Right lung (tissue), 5 donors: ENCODE data around the gene CPAMD8. TPM values are rescaled to one million over a fixed set of nuclear protein-coding genes. Genes with fewer than 3 reads are reported as not detected.
"Not testable (repeated sequence)": the region's sequence is repeated elsewhere in the genome, so short reads cannot be mapped to it uniquely, and the experiment has no call there.

Experiments used
- DNase-seq, 2 donors: peaks; one replicate each; pipeline ENCODE4 v3.0.0-alpha.2; 2013
- polyA plus RNA-seq, 5 donors: library from polyadenylated mRNA; unstranded; fragments of 120-200 nt; gene quantifications; one replicate each; pipeline versions ENCODE4 v1.2.1 to v1.2.3, GENCODE V29; 2013; ENCODE audit warnings: inconsistent platforms in 1 of 5, low replicate concordance in 1 of 5; ENCODE audit not compliant: insufficient read length in 5 of 5, insufficient read depth in 1 of 5

CPAMD8 gene
- polyA plus RNA-seq, 5 donors = 52.7 to 89.9 (median 62.8) TPM

- no peak for DNase-seq
Measured at GRCh38 chr19:17043744-17044143, 17.1 kb upstream of the CPAMD8 start.

GRCh38 chr19:17041976-17042375 lies 15.4 kb upstream of the CPAMD8 start:
- DNase-seq = peak in 1 of 2 donors; percentile 54

GRCh38 chr19:17037966-17038500 lies 11.4 kb upstream of the CPAMD8 start:
- no peak for DNase-seq

- DNase-seq = no peak
Measured at GRCh38 chr19:17037184-17037583, 10.6 kb upstream of the CPAMD8 start.

- DNase-seq = no peak
Measured at GRCh38 chr19:17036640-17037039, 10.0 kb upstream of the CPAMD8 start.

- DNase-seq = no peak
Measured at GRCh38 chr19:17035842-17036424, 9.3 kb upstream of the CPAMD8 start.

- DNase-seq = no peak
Measured at GRCh38 chr19:17031741-17032140, 5.1 kb upstream of the CPAMD8 start.

GRCh38 chr19:17027535-17027975 lies 945 bp upstream of the CPAMD8 start:
- DNase-seq = no peak

GRCh38 chr19:17025991-17026658 lies 485 bp downstream of the CPAMD8 start:
- DNase-seq = peak; percentile 35

- no peak for DNase-seq
Measured at GRCh38 chr19:17025361-17025760, 1.2 kb downstream of the CPAMD8 start.

- DNase-seq = not testable (repeated sequence)
Measured at GRCh38 chr19:17024941-17025340, 1.7 kb downstream of the CPAMD8 start.

GRCh38 chr19:17023805-17024204 lies 2.8 kb downstream of the CPAMD8 start:
- DNase-seq = no peak

GRCh38 chr19:17022738-17023137 lies 3.9 kb downstream of the CPAMD8 start:
- no peak for DNase-seq

- peak in 1 of 2 donors; percentile 28 for DNase-seq
Measured at GRCh38 chr19:17021793-17022590, 4.6 kb downstream of the CPAMD8 start.

GRCh38 chr19:17021328-17021727 lies 5.3 kb downstream of the CPAMD8 start:
- DNase-seq = no peak

- DNase-seq = no peak
Measured at GRCh38 chr19:17020823-17021222, 5.8 kb downstream of the CPAMD8 start.

GRCh38 chr19:17020385-17020784 lies 6.2 kb downstream of the CPAMD8 start:
- DNase-seq = peak in 1 of 2 donors; percentile 19

- not testable (repeated sequence) for DNase-seq
Measured at GRCh38 chr19:17014212-17014861, 12.3 kb downstream of the CPAMD8 start.

- no peak for DNase-seq
Measured at GRCh38 chr19:17011485-17011884, 15.1 kb downstream of the CPAMD8 start.

GRCh38 chr19:17006579-17006978 lies 20.0 kb downstream of the CPAMD8 start:
- no peak for DNase-seq

GRCh38 chr19:17005000-17005399 lies 21.6 kb downstream of the CPAMD8 start:
- DNase-seq = no peak

- no peak for DNase-seq
Measured at GRCh38 chr19:17004386-17004785, 22.2 kb downstream of the CPAMD8 start.
